C4-2B (cell line): ENCODE results near the gene RAB15.

Experiments used
- CTCF ChIP-seq: fragments of 450-650 bp; conservative IDR thresholded peaks from 2 replicates; pipeline ENCODE4 v1.5.1; 2017; ENCODE audit warnings: mild to moderate bottlenecking
- ZFX ChIP-seq: fragments of 450-650 bp; IDR thresholded peaks from 2 replicates; pipeline ENCODE4 v1.6.1; 2017

- TF ChIP-seq CTCF (no peak), ZFX (no peak)
These were observed 27.3 kb downstream of the RAB15 start for GRCh38 chr14:64944861-64945260.
